CD1c-positive myeloid dendritic cell (primary cell): ENCODE measurements around the gene ZNF292.
"Not testable (repeated sequence)": the region's sequence is repeated elsewhere in the genome, so short reads cannot be mapped to it uniquely, and the experiment has no call there.

Experiments
- DNase-seq: peaks from one replicate; pipeline ENCODE4 v3.0.0-alpha.2; 2016; ENCODE audit errors: extremely low spot score

The ZNF292 gene

DNA sequence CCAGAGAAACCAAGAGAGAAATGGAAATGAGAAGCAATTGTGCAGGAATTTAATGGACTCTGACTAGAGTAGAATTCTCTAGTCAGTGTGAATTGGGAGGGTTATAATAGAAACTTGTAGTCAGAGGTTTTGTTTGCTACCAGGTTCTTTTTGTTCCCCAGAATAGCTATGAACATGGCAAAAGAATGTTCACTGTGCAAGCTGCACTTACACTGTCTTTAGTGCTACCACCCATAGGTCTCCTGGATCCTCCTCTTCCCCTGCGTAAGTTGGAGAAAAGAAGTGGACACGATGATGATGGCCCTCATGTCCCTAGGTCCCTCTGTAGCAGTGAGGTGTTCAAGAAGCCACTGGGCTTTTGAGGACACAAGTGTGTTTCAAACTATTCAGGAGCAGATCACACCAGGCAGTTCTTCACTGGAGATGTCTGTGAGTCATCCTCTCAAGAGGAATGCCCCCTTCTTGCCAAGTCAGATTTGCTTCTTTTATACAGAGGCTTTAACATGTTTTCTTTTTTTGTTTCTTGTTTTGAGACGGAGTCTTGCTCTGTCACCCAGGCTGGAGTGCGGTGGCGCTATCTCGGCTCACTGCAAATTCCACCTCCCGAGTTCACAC, 119.4 kb downstream of the ZNF292 start:
- no peak for DNase-seq

DNA sequence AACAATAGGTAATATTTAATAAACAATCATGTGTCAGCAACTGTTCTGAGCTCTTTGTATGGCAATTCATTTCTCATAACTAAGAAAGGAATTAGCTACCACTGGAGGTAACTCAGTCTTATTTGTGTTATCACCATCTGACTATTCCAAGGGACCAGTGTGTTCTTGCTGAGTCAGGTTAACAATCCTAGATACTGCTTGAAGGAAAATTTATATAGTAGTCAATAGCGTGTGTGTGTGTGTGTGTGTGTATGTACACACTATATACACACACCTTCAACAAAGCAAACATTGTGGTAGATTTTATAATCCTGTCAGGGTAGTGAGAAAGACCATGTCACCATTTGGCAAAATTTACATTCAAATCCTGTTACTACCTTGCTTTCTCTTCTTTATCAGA, 121.3 kb downstream of the ZNF292 start:
- no peak for DNase-seq

DNA sequence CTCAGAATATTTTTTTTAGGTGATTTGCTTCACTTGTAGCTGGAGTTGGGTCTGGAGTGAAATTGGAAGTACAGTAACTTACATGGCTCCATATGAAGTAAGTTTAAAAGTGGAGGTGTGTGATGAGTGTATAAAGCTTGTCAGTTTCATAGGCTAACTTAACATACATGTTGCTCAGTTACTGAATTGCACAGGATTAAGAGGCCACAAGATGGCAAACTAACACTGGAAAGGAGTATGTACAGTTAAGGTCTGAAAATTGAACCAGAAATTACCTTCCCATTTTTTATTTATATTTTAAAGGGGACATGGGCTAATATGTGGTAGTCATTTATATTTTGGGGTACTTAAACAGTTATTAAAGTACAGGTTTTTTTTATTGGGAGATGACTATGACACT, 121.8 kb downstream of the ZNF292 start:
- DNase-seq: no peak

DNA sequence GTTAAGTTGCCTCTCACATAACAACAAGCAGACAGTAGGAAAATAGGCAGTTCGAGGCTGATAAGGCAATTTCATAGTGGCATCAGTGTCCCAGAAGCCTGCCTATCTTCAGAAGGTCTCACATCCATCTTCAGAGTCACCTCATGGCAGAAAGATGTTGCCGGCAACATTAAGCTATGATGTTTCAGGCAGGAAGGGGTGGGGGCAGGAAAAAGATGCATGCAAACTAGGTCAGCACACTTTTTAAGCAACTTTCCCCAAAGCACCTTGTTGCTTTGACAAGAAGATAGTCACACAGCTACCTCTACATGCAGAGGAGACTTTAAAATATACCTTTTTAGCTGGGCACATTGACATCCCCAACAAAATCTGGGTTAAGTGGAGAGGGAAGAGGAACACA, 123.8 kb downstream of the ZNF292 start:
- DNase-seq: no peak

- no peak for DNase-seq
Observed at GRCh38 chr6:87281426-87281825, 126.1 kb downstream of the ZNF292 start.

- no peak for DNase-seq
Observed at GRCh38 chr6:87282743-87283142, 127.4 kb downstream of the ZNF292 start.

DNA sequence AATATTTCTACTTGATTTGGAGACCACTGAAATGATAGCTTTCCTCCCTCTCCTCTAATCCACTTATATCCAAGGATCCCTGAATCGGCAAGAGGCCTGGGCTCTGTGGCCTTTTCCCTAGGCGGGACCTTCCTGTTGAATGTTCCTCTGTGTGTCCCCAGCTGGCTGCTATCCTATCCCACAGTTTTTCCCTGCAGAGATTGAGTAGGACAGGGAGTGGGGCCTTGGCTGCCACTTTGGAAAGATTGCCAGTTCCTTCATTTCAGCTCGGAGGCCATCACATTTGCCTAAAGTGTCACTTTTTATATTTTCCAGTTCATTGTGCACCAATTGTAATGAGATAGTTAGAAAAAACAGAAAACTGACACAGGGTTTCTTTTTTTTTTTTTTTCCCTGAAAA, 128.1 kb downstream of the ZNF292 start:
- DNase-seq: no peak

DNA sequence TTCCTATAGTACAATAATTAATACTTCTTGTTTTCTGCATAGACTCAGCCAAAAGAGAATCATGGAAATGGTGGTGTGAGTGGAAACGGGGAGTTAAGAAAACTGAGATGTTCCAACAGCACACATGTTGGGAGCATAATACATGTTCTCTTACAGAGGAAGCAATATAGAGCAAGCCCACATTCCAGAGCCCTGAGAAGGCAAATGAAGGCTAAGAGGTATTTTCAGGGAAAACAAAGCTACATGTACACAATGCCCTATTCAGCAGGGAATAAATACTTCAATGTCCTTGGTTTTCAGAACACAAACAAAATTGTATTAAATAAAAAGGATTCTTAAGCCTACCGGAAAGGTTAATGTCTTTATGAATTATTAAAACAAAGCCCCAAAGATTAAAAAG, 131.9 kb downstream of the ZNF292 start:
- no peak for DNase-seq

- DNase-seq: no peak
Observed at GRCh38 chr6:87289571-87289970, 134.2 kb downstream of the ZNF292 start.

DNA sequence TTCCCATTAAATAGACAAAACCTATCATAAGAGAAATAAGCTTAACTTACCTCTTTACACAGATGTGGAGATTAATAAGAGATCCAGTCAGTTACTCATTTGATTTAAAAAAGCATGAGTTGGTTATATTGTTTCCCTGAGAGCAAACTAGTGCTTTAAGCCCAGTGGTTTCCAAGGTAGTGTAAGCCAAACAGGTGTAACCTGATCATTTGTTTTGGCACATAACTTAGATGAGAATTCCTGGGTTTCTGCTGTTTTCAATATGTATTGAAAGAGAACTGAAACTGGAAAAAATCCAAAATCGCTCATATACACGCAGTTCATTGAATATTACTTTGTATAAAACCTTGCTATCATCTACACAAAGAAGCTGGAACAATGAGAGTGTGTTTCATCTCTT, 136.5 kb downstream of the ZNF292 start:
- DNase-seq: no peak

GRCh38 chr6:87293526-87293925, 138.2 kb downstream of the ZNF292 start:
- DNase-seq: no peak

DNA sequence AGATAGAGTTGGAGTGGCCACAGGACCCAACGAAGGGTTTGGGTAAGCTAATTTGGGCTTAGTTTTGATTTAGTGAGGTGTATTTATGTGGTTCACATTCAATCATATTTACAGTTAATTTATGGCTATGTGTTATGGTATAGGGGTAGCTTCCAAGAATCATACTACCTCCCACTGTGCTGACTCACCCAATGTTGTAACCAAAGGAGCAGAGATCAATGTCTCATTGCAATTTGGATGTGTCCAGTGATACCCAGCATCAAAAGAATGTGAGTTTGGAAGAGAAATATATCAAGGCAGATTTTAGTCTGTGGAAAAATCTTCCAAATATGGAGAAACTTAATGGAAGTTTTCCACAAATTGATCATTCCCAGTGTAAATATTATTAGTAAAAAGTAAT, 141.8 kb downstream of the ZNF292 start:
- DNase-seq: no peak

- DNase-seq: not testable (repeated sequence)
Observed at GRCh38 chr6:87301277-87301676, 145.9 kb downstream of the ZNF292 start.

DNA sequence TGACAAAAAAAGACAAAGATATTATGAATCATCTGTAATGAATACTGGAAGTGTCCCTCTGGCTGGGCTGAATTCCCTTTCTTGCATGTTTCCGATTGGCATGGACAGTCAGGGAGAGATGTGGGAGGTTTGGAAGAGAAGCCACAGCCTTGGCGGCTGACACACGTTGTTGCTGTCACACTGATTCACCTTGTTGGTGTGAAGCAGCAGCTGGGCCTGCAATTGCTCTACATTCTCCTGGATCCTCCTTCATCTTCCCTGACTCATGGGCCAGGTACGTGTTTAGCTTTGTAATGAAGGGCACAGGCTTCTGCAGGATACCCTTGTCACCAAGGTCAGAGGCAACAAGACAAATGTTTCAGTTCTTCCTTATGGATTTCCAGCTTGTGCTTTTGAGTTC, 153.6 kb downstream of the ZNF292 start:
- DNase-seq: no peak

DNA sequence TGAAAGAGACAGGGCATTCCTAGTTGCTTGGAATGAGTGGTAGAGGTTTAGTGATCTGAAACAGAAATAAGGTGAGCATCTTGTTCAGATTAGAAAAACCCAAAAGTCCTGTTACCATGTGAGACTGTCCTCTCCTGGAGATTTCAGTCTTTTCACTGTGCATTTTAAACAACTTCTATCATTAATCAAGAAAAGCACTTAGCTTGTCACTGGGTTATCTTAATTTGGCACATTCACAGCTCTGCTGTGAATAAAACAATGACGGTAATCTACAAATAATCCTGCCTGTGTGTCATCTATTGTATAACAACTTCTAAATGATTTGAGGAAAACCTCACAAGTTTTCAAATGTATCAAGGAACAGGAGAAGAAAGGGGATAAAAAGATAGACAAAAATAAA, 157.5 kb downstream of the ZNF292 start:
- DNase-seq: no peak
